Activated CD4-positive, alpha-beta memory T cell treated with anti-CD3 and anti-CD28 coated beads, Interleukin-2, amount 10 ng/mL, durations not matched to agents 7 days and 5 days (primary cell): Measurements from ENCODE around the gene THSD7A. TPM values are rescaled to one million over a fixed set of nuclear protein-coding genes. Genes with fewer than 3 reads are reported as not detected.

Experiments
- CTCF ChIA-PET: fragments of 350-600 bp; sonication (Branson Sonifier 250); formaldehyde crosslinking; loops from one replicate; lab custom pipeline; 2021; ENCODE audit warnings: antibody characterized with exemption, inconsistent platforms; lab: Charles Lee
- POLR2A ChIA-PET: fragments of 350-600 bp; sonication (Branson Sonifier 250); formaldehyde crosslinking; loops from one replicate; lab custom pipeline; 2021; ENCODE audit warnings: antibody characterized with exemption; lab: Charles Lee
- DNase-seq: peaks from one replicate; pipeline ENCODE4 v3.0.0-alpha.2; 2020
- H3K27ac Mint-ChIP-seq: one replicate; pipeline ENCODE4 v1.8.0; 2021; ENCODE audit warnings: mild to moderate bottlenecking, mixed read lengths
- H3K27me3 Mint-ChIP-seq: one replicate; pipeline ENCODE4 v1.8.0; 2021; ENCODE audit warnings: mixed read lengths
- H3K36me3 Mint-ChIP-seq: one replicate; pipeline ENCODE4 v1.8.0; 2021; ENCODE audit warnings: low read depth, mixed read lengths
- H3K4me1 Mint-ChIP-seq: one replicate; pipeline ENCODE4 v1.8.0; 2021; ENCODE audit warnings: mixed read lengths
- H3K4me3 Mint-ChIP-seq: one replicate; pipeline ENCODE4 v1.8.0; 2021; ENCODE audit warnings: mild to moderate bottlenecking, mixed read lengths
- H3K9me3 Mint-ChIP-seq: one replicate; pipeline ENCODE4 v1.8.0; 2021; ENCODE audit warnings: mixed read lengths
- total RNA-seq, 2 experiments: library from RNA; stranded (reverse); gene quantifications; one replicate each; pipeline ENCODE4 v1.2.3, GENCODE V29; 2021

Gene THSD7A
- total RNA-seq, 2 experiments from 2014 or later = not detected

- POLR2A ChIA-PET = no interaction called here
- Mint-ChIP-seq H3K4me1 (no peaks in the 10 kb centered on the region), H3K36me3 (no peaks in the 10 kb centered on the region), H3K27me3 (no peaks in the 10 kb centered on the region), H3K27ac (no peak overlapping the region), H3K9me3 (peaks cover 5% of the 10 kb centered on the region), H3K4me3 (no peak overlapping the region)
- CTCF ChIA-PET = no interaction called here
- no peak for DNase-seq
These were observed 420.0 kb downstream of the THSD7A start for GRCh38 chr7:11412036-11412435.

GRCh38 chr7:11410656-11411644 is 421.0 kb downstream of the THSD7A start:
- Mint-ChIP-seq H3K27ac (no peak overlapping the region), H3K36me3 (no peaks in the 10 kb centered on the region), H3K4me3 (no peak overlapping the region), H3K9me3 (peaks cover 5% of the 10 kb centered on the region), H3K27me3 (no peaks in the 10 kb centered on the region), H3K4me1 (no peaks in the 10 kb centered on the region)
- POLR2A ChIA-PET = no interaction called here
- DNase-seq = no peak
- CTCF ChIA-PET = no interaction called here

- POLR2A ChIA-PET = no interaction called here
- Mint-ChIP-seq H3K9me3 (no peaks in the 10 kb centered on the region), H3K4me3 (no peak overlapping the region), H3K27ac (no peak overlapping the region), H3K4me1 (no peaks in the 10 kb centered on the region), H3K27me3 (no peaks in the 10 kb centered on the region), H3K36me3 (no peaks in the 10 kb centered on the region)
- CTCF ChIA-PET = no interaction called here
- DNase-seq = no peak
These were observed 427.6 kb downstream of the THSD7A start for GRCh38 chr7:11404355-11404754.

GRCh38 chr7:11403781-11404180 is 428.2 kb downstream of the THSD7A start:
- no peak for DNase-seq
- no peak overlapping the region for H3K27ac Mint-ChIP-seq
- ChIA-PET POLR2A (no interaction called here), CTCF (no interaction called here)
- no peaks in the 10 kb centered on the region for H3K9me3 Mint-ChIP-seq
- no peak overlapping the region for H3K4me3 Mint-ChIP-seq
- H3K27me3 Mint-ChIP-seq = no peaks in the 10 kb centered on the region
- no peaks in the 10 kb centered on the region for H3K36me3 Mint-ChIP-seq
- H3K4me1 Mint-ChIP-seq = no peaks in the 10 kb centered on the region

GRCh38 chr7:11394438-11394837 is 437.6 kb downstream of the THSD7A start:
- CTCF ChIA-PET = no interaction called here
- Mint-ChIP-seq H3K4me3 (no peak overlapping the region), H3K27me3 (no peaks in the 10 kb centered on the region), H3K9me3 (peaks cover 7% of the 10 kb centered on the region), H3K4me1 (no peaks in the 10 kb centered on the region), H3K36me3 (no peaks in the 10 kb centered on the region), H3K27ac (no peak overlapping the region)
- no peak for DNase-seq
- POLR2A ChIA-PET = no interaction called here

- H3K27ac Mint-ChIP-seq = no peak overlapping the region
- no peak overlapping the region for H3K4me3 Mint-ChIP-seq
- no peaks in the 10 kb centered on the region for H3K9me3 Mint-ChIP-seq
- ChIA-PET CTCF (no interaction called here), POLR2A (no interaction called here)
- H3K36me3 Mint-ChIP-seq = no peaks in the 10 kb centered on the region
- DNase-seq = no peak
- no peaks in the 10 kb centered on the region for H3K27me3 Mint-ChIP-seq
- no peaks in the 10 kb centered on the region for H3K4me1 Mint-ChIP-seq
These were observed 452.4 kb downstream of the THSD7A start for GRCh38 chr7:11379641-11380040.

- Mint-ChIP-seq H3K4me3 (no peak overlapping the region), H3K36me3 (no peaks in the 10 kb centered on the region), H3K9me3 (no peaks in the 10 kb centered on the region), H3K27ac (no peak overlapping the region), H3K4me1 (no peaks in the 10 kb centered on the region), H3K27me3 (no peaks in the 10 kb centered on the region)
- CTCF ChIA-PET = no interaction called here
- POLR2A ChIA-PET = no interaction called here
- no peak for DNase-seq
These were observed 455.5 kb downstream of the THSD7A start for GRCh38 chr7:11376529-11376928.

- H3K4me1 Mint-ChIP-seq = no peaks in the 10 kb centered on the region
- DNase-seq = no peak
- no peaks in the 10 kb centered on the region for H3K27me3 Mint-ChIP-seq
- no peak overlapping the region for H3K4me3 Mint-ChIP-seq
- H3K36me3 Mint-ChIP-seq = no peaks in the 10 kb centered on the region
- no peaks in the 10 kb centered on the region for H3K9me3 Mint-ChIP-seq
- H3K27ac Mint-ChIP-seq = no peak overlapping the region
- ChIA-PET POLR2A (no interaction called here), CTCF (no interaction called here)
These were observed 457.4 kb downstream of the THSD7A start for GRCh38 chr7:11374629-11375028.

- Mint-ChIP-seq H3K4me3 (no peak overlapping the region), H3K27ac (no peak overlapping the region), H3K27me3 (no peaks in the 10 kb centered on the region), H3K36me3 (no peaks in the 10 kb centered on the region), H3K4me1 (no peaks in the 10 kb centered on the region), H3K9me3 (no peaks in the 10 kb centered on the region)
- ChIA-PET POLR2A (no interaction called here), CTCF (no interaction called here)
- DNase-seq = no peak
These were observed 458.4 kb downstream of the THSD7A start for GRCh38 chr7:11373546-11374142.

GRCh38 chr7:11369696-11370095 is 462.3 kb downstream of the THSD7A start:
- ChIA-PET CTCF (no interaction called here), POLR2A (no interaction called here)
- DNase-seq = no peak
- Mint-ChIP-seq H3K27me3 (no peaks in the 10 kb centered on the region), H3K27ac (no peak overlapping the region), H3K4me3 (no peak overlapping the region), H3K4me1 (no peaks in the 10 kb centered on the region), H3K9me3 (no peaks in the 10 kb centered on the region), H3K36me3 (no peaks in the 10 kb centered on the region)

GRCh38 chr7:11366118-11366517 is 465.9 kb downstream of the THSD7A start:
- H3K36me3 Mint-ChIP-seq = no peaks in the 10 kb centered on the region
- no peaks in the 10 kb centered on the region for H3K27me3 Mint-ChIP-seq
- POLR2A ChIA-PET = no interaction called here
- no peak for DNase-seq
- CTCF ChIA-PET = no interaction called here
- H3K4me3 Mint-ChIP-seq = no peak overlapping the region
- H3K9me3 Mint-ChIP-seq = no peaks in the 10 kb centered on the region
- H3K27ac Mint-ChIP-seq = no peak overlapping the region
- H3K4me1 Mint-ChIP-seq = no peaks in the 10 kb centered on the region

GRCh38 chr7:11358637-11359036 is 473.4 kb downstream of the THSD7A start:
- Mint-ChIP-seq H3K27ac (no peak overlapping the region), H3K9me3 (no peaks in the 10 kb centered on the region), H3K4me1 (no peaks in the 10 kb centered on the region), H3K27me3 (no peaks in the 10 kb centered on the region), H3K4me3 (no peak overlapping the region), H3K36me3 (no peaks in the 10 kb centered on the region)
- no peak for DNase-seq
- ChIA-PET POLR2A (no interaction called here), CTCF (no interaction called here)

GRCh38 chr7:11355399-11356005 is 476.5 kb downstream of the THSD7A start:
- H3K36me3 Mint-ChIP-seq = no peaks in the 10 kb centered on the region
- peaks cover 5% of the 10 kb centered on the region for H3K27me3 Mint-ChIP-seq
- no peaks in the 10 kb centered on the region for H3K9me3 Mint-ChIP-seq
- H3K27ac Mint-ChIP-seq = no peak overlapping the region
- H3K4me3 Mint-ChIP-seq = no peak overlapping the region
- ChIA-PET CTCF (no interaction called here), POLR2A (no interaction called here)
- no peak for DNase-seq
- H3K4me1 Mint-ChIP-seq = no peaks in the 10 kb centered on the region
